Measurements from ENCODE around the gene C17orf114.

The C17orf114 gene

GRCh38 chr17:4789951-4790704 is 12.0 kb downstream of the C17orf114 start:
- 0% methylated on average over 31 of the region's 91 CpGs for WGBS

DNA sequence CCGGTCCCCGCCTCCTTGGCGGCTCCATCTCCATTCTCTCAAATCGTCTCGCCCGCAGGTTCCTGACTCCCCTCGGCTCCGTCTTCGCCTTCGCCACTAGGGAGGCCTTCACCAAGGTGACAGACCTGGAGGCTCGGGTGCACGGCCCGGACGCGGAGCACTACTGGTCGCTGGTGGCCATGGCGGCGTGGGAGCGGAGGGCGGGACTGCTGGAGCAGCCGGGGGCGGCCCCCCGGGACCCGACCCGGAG is 12.5 kb downstream of the C17orf114 start:
- peaks cover 38% of the 10 kb centered on the region for H3K4me1 ChIP-seq
- DNase-seq (ENCODE audit: low spot score in 2 of 2): no peak
- WGBS: 0% methylated on average over 8 of the region's 25 CpGs
- H3K9me3 ChIP-seq: no peaks in the 10 kb centered on the region
- H3K27ac ChIP-seq: peak overlapping the region; percentile 99
- no peak for TF ChIP-seq POLR2AphosphoS5 (IDR thresholded peaks at IDR 0.05)
- peaks cover 10% of the 10 kb centered on the region for H3K27me3 ChIP-seq
- H3K36me3 ChIP-seq: no peaks in the 10 kb centered on the region
- H3K4me3 ChIP-seq: peak overlapping the region; percentile 91

More at GRCh38 chr17:4789951-4790704, 12.0 kb downstream of the C17orf114 start:
- no peak for TF ChIP-seq EP300 (IDR thresholded peaks at IDR 0.05)
- peak; percentile 60 to 64 for TF ChIP-seq POLR2A (IDR thresholded peaks at IDR 0.05)
- peak in 2 of 3 donors; percentile 28 to 56 for TF ChIP-seq POLR2AphosphoS5 (IDR thresholded peaks at IDR 0.05)
- TF ChIP-seq, protein P1, sequence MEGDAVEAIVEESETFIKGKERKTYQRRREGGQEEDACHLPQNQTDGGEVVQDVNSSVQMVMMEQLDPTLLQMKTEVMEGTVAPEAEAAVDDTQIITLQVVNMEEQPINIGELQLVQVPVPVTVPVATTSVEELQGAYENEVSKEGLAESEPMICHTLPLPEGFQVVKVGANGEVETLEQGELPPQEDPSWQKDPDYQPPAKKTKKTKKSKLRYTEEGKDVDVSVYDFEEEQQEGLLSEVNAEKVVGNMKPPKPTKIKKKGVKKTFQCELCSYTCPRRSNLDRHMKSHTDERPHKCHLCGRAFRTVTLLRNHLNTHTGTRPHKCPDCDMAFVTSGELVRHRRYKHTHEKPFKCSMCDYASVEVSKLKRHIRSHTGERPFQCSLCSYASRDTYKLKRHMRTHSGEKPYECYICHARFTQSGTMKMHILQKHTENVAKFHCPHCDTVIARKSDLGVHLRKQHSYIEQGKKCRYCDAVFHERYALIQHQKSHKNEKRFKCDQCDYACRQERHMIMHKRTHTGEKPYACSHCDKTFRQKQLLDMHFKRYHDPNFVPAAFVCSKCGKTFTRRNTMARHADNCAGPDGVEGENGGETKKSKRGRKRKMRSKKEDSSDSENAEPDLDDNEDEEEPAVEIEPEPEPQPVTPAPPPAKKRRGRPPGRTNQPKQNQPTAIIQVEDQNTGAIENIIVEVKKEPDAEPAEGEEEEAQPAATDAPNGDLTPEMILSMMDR (IDR thresholded peaks at IDR 0.05): peak; percentile 67 to 88
- H3K9me3 ChIP-seq: no peaks in the 10 kb centered on the region
- peaks cover 8% of the 10 kb centered on the region for H3K27me3 ChIP-seq
- DNase-seq (ENCODE audit: low spot score in 2 of 2): peak; percentile 88 to 89
- peak overlapping the region; percentile 91 for H3K4me3 ChIP-seq
- H3K36me3 ChIP-seq: no peaks in the 10 kb centered on the region
- H3K4me1 ChIP-seq: peaks cover 36% of the 10 kb centered on the region
- H3K27ac ChIP-seq: peak overlapping the region; percentile 99

- WGBS: 36% methylated on average over 31 of the region's 62 CpGs
- peak in 1 of 2 donors; percentile 70 for DNase-seq (ENCODE audit: low spot score in 2 of 2)
- Histone ChIP-seq H3K36me3 (no peaks in the 10 kb centered on the region), H3K27ac (peak within 1 kb of the TSS; percentile 99), H3K4me1 (peaks cover 38% of the 10 kb centered on the region), H3K27me3 (peaks cover 14% of the 10 kb centered on the region), H3K4me3 (peak within 1 kb of the TSS; percentile 91), H3K9me3 (no peaks in the 10 kb centered on the region)
- TF ChIP-seq POLR2AphosphoS5 (IDR thresholded peaks at IDR 0.05) (no peak), EP300 (IDR thresholded peaks at IDR 0.05) (no peak), POLR2A (IDR thresholded peaks at IDR 0.05) (no peak)
- TF ChIP-seq, protein P1 (IDR thresholded peaks at IDR 0.05): no peak
These were observed 13.1 kb downstream of the C17orf114 start, which contains the start of gene GLTPD2 for GRCh38 chr17:4788807-4789700. Gene GLTPD2 (plus strand): TSS chr17:4788964. CDS start chr17:4789012, 48 bp downstream.

DNA sequence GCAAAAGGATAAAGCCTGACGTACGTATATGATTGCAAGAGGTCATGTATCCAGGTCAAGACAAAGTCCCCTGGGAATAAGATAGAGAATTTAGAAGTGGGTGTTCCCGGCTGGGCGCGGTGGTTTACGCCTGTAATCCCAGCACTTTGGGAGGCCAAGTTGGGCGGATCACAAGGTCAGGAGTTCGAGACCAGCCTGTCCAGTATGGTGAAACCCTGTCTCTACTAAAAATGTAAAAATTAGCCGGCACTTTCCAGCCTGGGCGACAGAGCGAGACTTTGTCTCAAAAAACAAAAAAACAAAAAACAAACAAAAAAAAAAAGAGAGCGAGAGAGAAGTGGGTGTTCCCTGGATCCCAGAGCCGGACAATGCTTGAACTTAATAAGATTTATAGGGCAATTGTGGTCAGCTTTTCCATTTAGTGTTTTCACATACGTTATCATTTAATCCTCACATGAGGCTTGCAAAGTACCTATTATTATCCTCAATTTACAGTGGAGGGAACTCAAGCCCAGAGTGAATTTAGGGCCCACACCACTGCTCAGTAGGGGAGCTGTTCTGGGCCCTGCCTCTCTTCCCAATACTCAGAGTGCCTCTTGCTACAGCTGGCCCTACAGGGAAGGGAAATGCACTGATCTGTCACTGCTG is 13.8 kb downstream of the C17orf114 start:
- 73% methylated on average over 14 of the region's 14 CpGs for WGBS
- H3K9me3 ChIP-seq: no peaks in the 10 kb centered on the region
- DNase-seq (ENCODE audit: low spot score in 2 of 2): no peak
- H3K36me3 ChIP-seq: no peaks in the 10 kb centered on the region
- H3K27ac ChIP-seq: no peak overlapping the region
- H3K4me3 ChIP-seq: peak overlapping the region; percentile 91
- TF ChIP-seq, protein P1 (IDR thresholded peaks at IDR 0.05): no peak
- no peak for TF ChIP-seq POLR2AphosphoS5 (IDR thresholded peaks at IDR 0.05)
- no peak for TF ChIP-seq POLR2A (IDR thresholded peaks at IDR 0.05)
- peaks cover 38% of the 10 kb centered on the region for H3K4me1 ChIP-seq
- H3K27me3 ChIP-seq: peaks cover 15% of the 10 kb centered on the region

DNA sequence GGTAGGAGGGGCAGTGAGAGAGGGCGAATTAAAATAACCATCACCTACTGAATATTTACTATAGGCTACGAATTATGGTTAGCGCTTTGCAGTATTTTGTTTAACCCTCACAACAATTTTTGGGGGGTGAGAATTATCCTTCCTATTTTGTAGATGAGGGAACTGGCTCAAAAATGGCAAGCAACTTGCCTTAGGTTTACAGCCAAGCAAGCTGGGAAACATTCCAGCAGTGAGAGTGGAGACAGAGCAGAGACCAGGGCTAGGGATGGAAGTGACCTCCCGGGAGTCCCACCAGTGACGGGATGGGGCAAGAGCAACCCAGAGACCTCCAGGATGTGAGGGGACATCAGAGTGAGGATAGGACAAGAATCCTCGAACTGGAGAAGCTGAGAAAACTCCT is 15.6 kb downstream of the C17orf114 start:
- peak overlapping the region; percentile 32 for H3K4me3 ChIP-seq
- WGBS: 28% methylated on average over 6 of the region's 6 CpGs
- H3K27ac ChIP-seq: no peak overlapping the region
- TF ChIP-seq, protein P1 (IDR thresholded peaks at IDR 0.05): no peak
- no peak for TF ChIP-seq EP300 (IDR thresholded peaks at IDR 0.05)
- TF ChIP-seq POLR2AphosphoS5 (IDR thresholded peaks at IDR 0.05): no peak
- TF ChIP-seq POLR2A (IDR thresholded peaks at IDR 0.05): no peak
- no peaks in the 10 kb centered on the region for H3K36me3 ChIP-seq
- H3K4me1 ChIP-seq: peaks cover 38% of the 10 kb centered on the region
- H3K9me3 ChIP-seq: no peaks in the 10 kb centered on the region
- H3K27me3 ChIP-seq: peaks cover 27% of the 10 kb centered on the region
- no peak for DNase-seq (ENCODE audit: low spot score in 2 of 2)

Measured in suprapubic skin (tissue), 4 donors.